SK-N-SH treated with all-trans-retinoic acid at 6 μM for 48 hours (cell line): Measurements from ENCODE around the gene CD6.

Experiments used
- ATAC-seq: fragments of 200-7000 bp; cut with Tn5 transposase; 3 replicates; pipeline ENCODE4 v1.9.1; 2020; ENCODE audit warnings: mild to moderate bottlenecking, moderate library complexity
- ARNTL ChIP-seq: fragments of 450-650 bp; formaldehyde crosslinking; IDR thresholded peaks from 2 replicates; pipeline ENCODE4 v1.5.0; 2020; ENCODE audit warnings: low read depth, mild to moderate bottlenecking, moderate library complexity, borderline replicate concordance
- BACH2 ChIP-seq: fragments of 250-450 bp; sonication (Bioruptor Pico); IDR thresholded peaks from 2 replicates; pipeline ENCODE4 v1.9.0; 2021; ENCODE audit warnings: mild to moderate bottlenecking, borderline replicate concordance
- CSDC2 ChIP-seq: fragments of 250-450 bp; sonication (Bioruptor Pico); IDR thresholded peaks from 2 replicates; pipeline ENCODE4 v1.5.0; 2020; ENCODE audit warnings: mild to moderate bottlenecking, moderate library complexity
- CSRNP3 ChIP-seq: fragments of 250-450 bp; sonication (Bioruptor Pico); IDR thresholded peaks from 2 replicates; pipeline ENCODE4 v1.5.1; 2021; ENCODE audit warnings: mild to moderate bottlenecking, moderate library complexity
- ESRRG ChIP-seq: fragments of 250-450 bp; sonication (Bioruptor Pico); IDR thresholded peaks from 2 replicates; pipeline ENCODE4 v1.6.1; 2021; ENCODE audit warnings: mild to moderate bottlenecking
- GLIS3 ChIP-seq: fragments of 250-450 bp; sonication (Bioruptor Pico); IDR thresholded peaks from 2 replicates; pipeline ENCODE4 v1.5.0; 2020; ENCODE audit warnings: mild to moderate bottlenecking, moderate library complexity
- ISL1 ChIP-seq: fragments of 250-450 bp; sonication (Bioruptor Pico); IDR thresholded peaks from 2 replicates; pipeline ENCODE4 v2.1.2; 2022; ENCODE audit warnings: mild to moderate bottlenecking, moderate library complexity
- OSR1 ChIP-seq: fragments of 250-450 bp; sonication (Bioruptor Pico); IDR thresholded peaks from 2 replicates; pipeline ENCODE4 v1.8.0; 2022; ENCODE audit warnings: moderate library complexity, mild to moderate bottlenecking, inconsistent platforms
- PATZ1 ChIP-seq: fragments of 250-450 bp; sonication (Bioruptor Pico); IDR thresholded peaks from 2 replicates; pipeline ENCODE4 v1.8.0; 2020; ENCODE audit warnings: mild to moderate bottlenecking, moderate library complexity, borderline replicate concordance
- PPARA ChIP-seq: fragments of 250-450 bp; sonication (Bioruptor Pico); IDR thresholded peaks from 2 replicates; pipeline ENCODE4 v1.5.0; 2020; ENCODE audit warnings: mild to moderate bottlenecking, borderline replicate concordance
- RARB ChIP-seq: fragments of 250-450 bp; sonication (Bioruptor Pico); IDR thresholded peaks from 2 replicates; pipeline ENCODE4 v1.8.0; 2021; ENCODE audit warnings: mild to moderate bottlenecking, moderate library complexity
- SNAI2 ChIP-seq: fragments of 250-450 bp; sonication (Bioruptor Pico); IDR thresholded peaks from 2 replicates; pipeline ENCODE4 v1.5.0; 2020; ENCODE audit warnings: mild to moderate bottlenecking, moderate library complexity
- TCF4 ChIP-seq: fragments of 250-450 bp; sonication (Bioruptor Pico); IDR thresholded peaks from 2 replicates; pipeline ENCODE4 v1.8.0; 2021; ENCODE audit warnings: mild to moderate bottlenecking, moderate library complexity, borderline replicate concordance
- TOX ChIP-seq: fragments of 250-450 bp; sonication (Bioruptor Pico); IDR thresholded peaks from 2 replicates; pipeline ENCODE4 v1.8.0; 2021; ENCODE audit warnings: mild to moderate bottlenecking, moderate library complexity, borderline replicate concordance
- ZC3H10 ChIP-seq: fragments of 250-450 bp; sonication (Bioruptor Pico); IDR thresholded peaks from 2 replicates; pipeline ENCODE4 v1.5.1; 2021; ENCODE audit warnings: mild to moderate bottlenecking, moderate library complexity
- ZFP3 ChIP-seq: fragments of 250-450 bp; sonication (Bioruptor Pico); IDR thresholded peaks from 2 replicates; pipeline ENCODE4 v1.5.0; 2020; ENCODE audit warnings: mild to moderate bottlenecking, moderate library complexity
- ZFP30 ChIP-seq: fragments of 450-650 bp; formaldehyde crosslinking; IDR thresholded peaks from 2 replicates; pipeline ENCODE4 v1.5.0; 2022; ENCODE audit warnings: mild to moderate bottlenecking, moderate library complexity
- ZNF565 ChIP-seq: fragments of 450-650 bp; formaldehyde crosslinking; conservative IDR thresholded peaks from 2 replicates; pipeline ENCODE4 v1.5.0; 2020; ENCODE audit warnings: low read depth, mild to moderate bottlenecking, moderate library complexity
- ZNF70 ChIP-seq: fragments of 450-650 bp; formaldehyde crosslinking; IDR thresholded peaks from 2 replicates; pipeline ENCODE4 v1.5.0; 2020; ENCODE audit warnings: mild to moderate bottlenecking, moderate library complexity
- ZNF8 ChIP-seq: fragments of 450-650 bp; formaldehyde crosslinking; IDR thresholded peaks from 2 replicates; pipeline ENCODE4 v1.5.0; 2020; ENCODE audit warnings: mild to moderate bottlenecking, moderate library complexity
- TF ChIP-seq, protein P1 (sequence below): fragments of 250-450 bp; sonication (Bioruptor Pico); IDR thresholded peaks from 2 replicates; pipeline ENCODE4 v1.5.0; 2020; ENCODE audit warnings: mild to moderate bottlenecking, moderate library complexity
- TF ChIP-seq, protein P2 (sequence below): fragments of 250-450 bp; sonication (Bioruptor Pico); IDR thresholded peaks from 2 replicates; pipeline ENCODE4 v1.5.1; 2020; ENCODE audit warnings: low read depth, mild to moderate bottlenecking, moderate library complexity

CD6 gene

GRCh38 chr11:60923800-60924109 lies 47.7 kb upstream of the CD6 start:
- ATAC-seq: peak; percentile 19
- TF ChIP-seq ISL1 (CRISPR knock-in tag) (no peak), PATZ1 (no peak), TOX (CRISPR knock-in tag) (no peak), ZNF70 (CRISPR knock-in tag) (no peak), ZNF8 (CRISPR knock-in tag) (no peak), RARB (CRISPR knock-in tag) (no peak)

- ATAC-seq: peak; percentile 93
- TF ChIP-seq, protein P1, sequence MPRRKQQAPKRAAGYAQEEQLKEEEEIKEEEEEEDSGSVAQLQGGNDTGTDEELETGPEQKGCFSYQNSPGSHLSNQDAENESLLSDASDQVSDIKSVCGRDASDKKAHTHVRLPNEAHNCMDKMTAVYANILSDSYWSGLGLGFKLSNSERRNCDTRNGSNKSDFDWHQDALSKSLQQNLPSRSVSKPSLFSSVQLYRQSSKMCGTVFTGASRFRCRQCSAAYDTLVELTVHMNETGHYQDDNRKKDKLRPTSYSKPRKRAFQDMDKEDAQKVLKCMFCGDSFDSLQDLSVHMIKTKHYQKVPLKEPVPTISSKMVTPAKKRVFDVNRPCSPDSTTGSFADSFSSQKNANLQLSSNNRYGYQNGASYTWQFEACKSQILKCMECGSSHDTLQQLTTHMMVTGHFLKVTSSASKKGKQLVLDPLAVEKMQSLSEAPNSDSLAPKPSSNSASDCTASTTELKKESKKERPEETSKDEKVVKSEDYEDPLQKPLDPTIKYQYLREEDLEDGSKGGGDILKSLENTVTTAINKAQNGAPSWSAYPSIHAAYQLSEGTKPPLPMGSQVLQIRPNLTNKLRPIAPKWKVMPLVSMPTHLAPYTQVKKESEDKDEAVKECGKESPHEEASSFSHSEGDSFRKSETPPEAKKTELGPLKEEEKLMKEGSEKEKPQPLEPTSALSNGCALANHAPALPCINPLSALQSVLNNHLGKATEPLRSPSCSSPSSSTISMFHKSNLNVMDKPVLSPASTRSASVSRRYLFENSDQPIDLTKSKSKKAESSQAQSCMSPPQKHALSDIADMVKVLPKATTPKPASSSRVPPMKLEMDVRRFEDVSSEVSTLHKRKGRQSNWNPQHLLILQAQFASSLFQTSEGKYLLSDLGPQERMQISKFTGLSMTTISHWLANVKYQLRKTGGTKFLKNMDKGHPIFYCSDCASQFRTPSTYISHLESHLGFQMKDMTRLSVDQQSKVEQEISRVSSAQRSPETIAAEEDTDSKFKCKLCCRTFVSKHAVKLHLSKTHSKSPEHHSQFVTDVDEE (CRISPR knock-in tag): no peak
- TF ChIP-seq PATZ1: 0 out of 2 replicates have a peak, but pooled peaks have one; percentile 22
- TF ChIP-seq, all 23 proteins: peak for 1
These were observed 47.2 kb upstream of the CD6 start, which contains the start of gene TMEM132A for GRCh38 chr11:60924110-60924905. TSS of gene TMEM132A (plus strand) at chr11:60924460. CDS start at chr11:60924634, 174 bp downstream.

DNA sequence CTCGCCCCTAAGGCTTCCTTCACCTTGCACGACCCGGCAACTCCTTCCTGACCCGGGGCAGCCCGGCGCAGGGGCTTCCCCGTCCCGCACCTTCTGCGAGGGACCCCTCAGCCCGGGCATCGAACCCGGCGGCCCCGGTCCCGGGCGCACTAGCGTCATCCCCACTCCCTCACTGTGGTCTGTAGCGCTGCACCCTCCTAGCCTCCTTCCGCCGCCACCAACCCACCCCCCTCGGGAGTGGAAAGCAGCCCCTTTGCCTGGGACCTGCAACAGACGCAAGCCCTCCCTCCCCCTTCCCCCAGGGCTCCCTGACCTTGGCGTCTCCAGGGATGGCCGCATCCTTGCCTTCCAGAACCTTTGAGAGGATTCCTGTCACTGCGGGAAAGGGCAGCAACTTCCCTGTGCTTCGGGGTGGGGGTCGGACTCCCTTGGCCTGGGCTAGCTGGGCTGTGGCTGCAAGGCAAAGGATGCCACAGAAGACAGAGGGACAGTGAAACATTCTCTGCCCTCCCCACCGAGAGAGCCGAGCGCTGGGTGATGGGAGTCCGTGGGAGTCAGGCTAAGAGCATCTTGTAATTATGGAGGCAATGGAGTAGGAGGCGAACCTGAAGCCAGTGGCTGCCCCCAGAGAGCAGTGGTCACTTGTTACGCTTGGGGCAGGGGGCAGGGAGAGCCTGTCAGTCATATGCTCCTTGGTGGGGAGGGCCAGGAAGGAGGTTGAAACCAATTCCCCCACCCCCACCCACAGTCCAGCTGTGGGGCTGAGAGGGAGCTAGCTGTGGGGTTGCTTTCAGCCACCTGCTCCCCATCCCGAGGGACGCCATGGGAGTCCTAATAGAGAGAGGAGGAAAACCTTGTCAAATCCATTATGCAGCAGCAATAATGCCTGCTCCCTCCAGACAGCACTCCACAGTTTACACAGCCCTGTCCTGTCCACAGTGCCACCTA lies 46.3 kb upstream of the CD6 start:
- peak; percentile 46 for ATAC-seq

DNA sequence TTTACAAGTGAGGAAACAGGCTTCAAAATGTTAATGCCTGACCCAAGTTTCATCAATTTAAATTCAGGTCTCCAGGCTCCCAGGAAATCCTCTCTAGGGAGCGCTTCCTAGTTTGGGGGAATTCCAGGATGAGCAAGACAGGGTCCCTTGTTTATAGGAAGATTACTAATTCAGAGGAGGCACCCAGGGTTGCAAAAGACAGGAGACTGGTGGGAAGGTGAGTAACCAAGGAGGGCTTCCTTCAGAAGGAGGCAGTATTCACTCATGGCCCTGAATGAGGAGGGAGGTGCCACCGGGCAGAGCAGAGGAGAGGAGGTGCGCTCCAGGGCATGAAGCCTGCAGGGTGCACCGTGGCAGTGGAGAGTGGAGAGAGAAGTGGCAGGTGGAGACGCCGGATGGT lies 45.6 kb upstream of the CD6 start:
- ATAC-seq: no peak
- TF ChIP-seq, protein P2, sequence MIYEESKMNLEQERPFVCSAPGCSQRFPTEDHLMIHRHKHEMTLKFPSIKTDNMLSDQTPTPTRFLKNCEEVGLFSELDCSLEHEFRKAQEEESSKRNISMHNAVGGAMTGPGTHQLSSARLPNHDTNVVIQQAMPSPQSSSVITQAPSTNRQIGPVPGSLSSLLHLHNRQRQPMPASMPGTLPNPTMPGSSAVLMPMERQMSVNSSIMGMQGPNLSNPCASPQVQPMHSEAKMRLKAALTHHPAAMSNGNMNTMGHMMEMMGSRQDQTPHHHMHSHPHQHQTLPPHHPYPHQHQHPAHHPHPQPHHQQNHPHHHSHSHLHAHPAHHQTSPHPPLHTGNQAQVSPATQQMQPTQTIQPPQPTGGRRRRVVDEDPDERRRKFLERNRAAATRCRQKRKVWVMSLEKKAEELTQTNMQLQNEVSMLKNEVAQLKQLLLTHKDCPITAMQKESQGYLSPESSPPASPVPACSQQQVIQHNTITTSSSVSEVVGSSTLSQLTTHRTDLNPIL (CRISPR knock-in tag): no peak
- no peak for TF ChIP-seq ZNF70 (CRISPR knock-in tag)
- TF ChIP-seq CSDC2 (CRISPR knock-in tag): no peak
- TF ChIP-seq ZNF8 (CRISPR knock-in tag): no peak
- no peak for TF ChIP-seq GLIS3 (CRISPR knock-in tag)
- TF ChIP-seq ESRRG: no peak
- TF ChIP-seq TOX (CRISPR knock-in tag): no peak
- TF ChIP-seq, protein P1 (CRISPR knock-in tag): no peak
- TF ChIP-seq OSR1 (CRISPR knock-in tag): no peak
- TF ChIP-seq ZC3H10 (CRISPR knock-in tag): no peak
- no peak for TF ChIP-seq ZFP3 (CRISPR knock-in tag)
- no peak for TF ChIP-seq ISL1 (CRISPR knock-in tag)
- no peak for TF ChIP-seq BACH2 (CRISPR knock-in tag)

More for the DNA sequence above, 46.3 kb upstream of the CD6 start:
- TF ChIP-seq ZNF565 (CRISPR knock-in tag) (no peak), GLIS3 (CRISPR knock-in tag) (no peak), TOX (CRISPR knock-in tag) (no peak), BACH2 (CRISPR knock-in tag) (no peak), ZFP30 (CRISPR knock-in tag) (no peak), ZC3H10 (CRISPR knock-in tag) (no peak), ISL1 (CRISPR knock-in tag) (no peak), SNAI2 (CRISPR knock-in tag) (no peak), TCF4 (CRISPR knock-in tag) (no peak), ARNTL (CRISPR knock-in tag) (no peak), CSRNP3 (CRISPR knock-in tag) (no peak), PPARA (CRISPR knock-in tag) (no peak), ZNF8 (CRISPR knock-in tag) (no peak), CSDC2 (CRISPR knock-in tag) (no peak)
